Stimulated activated naive CD8-positive, alpha-beta T cell treated with anti-CD3 and anti-CD28 coated beads, Interleukin-15, Interleukin-2, amounts not matched to agents 100 U/mL and 50 U/mL, for 24 hours (primary cell): ENCODE results near the gene SDHAF1.

Experiments used
- ATAC-seq: fragments of 150-1000 bp; cut with Tn5 transposase; one replicate; pipeline ENCODE4 v1.10.0; 2021
- DNase-seq: peaks from one replicate; pipeline ENCODE4 v3.0.0; 2021

Gene SDHAF1

GRCh38 chr19:35986664-35987570, 8.1 kb upstream of the SDHAF1 start:
- no peak for ATAC-seq
- DNase-seq = peak; percentile 42

- DNase-seq (no peak), ATAC-seq (no peak)
These were observed 7.5 kb upstream of the SDHAF1 start for GRCh38 chr19:35987571-35987896.

- no peak for DNase-seq
These were observed 6.2 kb upstream of the SDHAF1 start for GRCh38 chr19:35988824-35989223.

GRCh38 chr19:35990156-35990555, 4.8 kb upstream of the SDHAF1 start:
- ATAC-seq = no peak
- DNase-seq = no peak

More at GRCh38 chr19:35988824-35989223, 6.2 kb upstream of the SDHAF1 start:
- no peak for ATAC-seq

GRCh38 chr19:35990771-35991730, 3.9 kb upstream of the SDHAF1 start:
- ATAC-seq = no peak
- DNase-seq = no peak

- ATAC-seq (no peak), DNase-seq (no peak)
These were observed 3.1 kb upstream of the SDHAF1 start for GRCh38 chr19:35991731-35992450.

GRCh38 chr19:35992907-35993765, 1.9 kb upstream of the SDHAF1 start:
- DNase-seq (no peak), ATAC-seq (no peak)

- peak; percentile 50 for DNase-seq
- ATAC-seq = no peak
These were observed 927 bp upstream of the SDHAF1 start for GRCh38 chr19:35993923-35994598.

- DNase-seq (no peak), ATAC-seq (no peak)
These were observed 1.8 kb downstream of the SDHAF1 start for GRCh38 chr19:35996777-35997176.

- no peak for ATAC-seq
- DNase-seq = no peak
These were observed 6.6 kb downstream of the SDHAF1 start for GRCh38 chr19:36001605-36002004.

GRCh38 chr19:36003284-36003683, 8.3 kb downstream of the SDHAF1 start:
- ATAC-seq (no peak), DNase-seq (no peak)

- ATAC-seq (no peak), DNase-seq (no peak)
These were observed 12.0 kb downstream of the SDHAF1 start for GRCh38 chr19:36006955-36007354.

GRCh38 chr19:36008336-36008978, 13.5 kb downstream of the SDHAF1 start, which contains the start of gene SYNE4:
Gene SYNE4 (minus strand): TSS chr19:36008813. CDS start chr19:36008681, 132 bp downstream.
- ATAC-seq = no peak
- no peak for DNase-seq

GRCh38 chr19:36009220-36009619, 14.2 kb downstream of the SDHAF1 start:
- peak; percentile 68 for DNase-seq
- no peak for ATAC-seq

- ATAC-seq (no peak), DNase-seq (no peak)
These were observed 14.8 kb downstream of the SDHAF1 start for GRCh38 chr19:36009633-36010379.

- DNase-seq = no peak
- no peak for ATAC-seq
These were observed 15.4 kb downstream of the SDHAF1 start for GRCh38 chr19:36010402-36010801.

GRCh38 chr19:36013280-36014011, 18.5 kb downstream of the SDHAF1 start:
- no peak for ATAC-seq
- no peak for DNase-seq
